ENCODE data around the gene ZC3HAV1L.

ZC3HAV1L gene

GRCh38 chr7:139049936-139050335 is 14.1 kb upstream of the ZC3HAV1L start:
- DNase-seq (ENCODE audit: low spot score), result no peak
- TF ChIP-seq CTCF (IDR thresholded peaks at IDR 0.05; ENCODE audit: extremely low read depth, missing control alignments), result no peak

- TF ChIP-seq CTCF (IDR thresholded peaks at IDR 0.05; ENCODE audit: extremely low read depth, missing control alignments), result no peak
- DNase-seq (ENCODE audit: low spot score), result no peak
Measured at GRCh38 chr7:139049111-139049510, 13.3 kb upstream of the ZC3HAV1L start.

GRCh38 chr7:139047970-139048369 is 12.1 kb upstream of the ZC3HAV1L start:
- no peak for DNase-seq (ENCODE audit: low spot score)
- TF ChIP-seq CTCF (IDR thresholded peaks at IDR 0.05; ENCODE audit: extremely low read depth, missing control alignments), result no peak

- TF ChIP-seq CTCF (IDR thresholded peaks at IDR 0.05; ENCODE audit: extremely low read depth, missing control alignments), result no peak
- DNase-seq (ENCODE audit: low spot score), result no peak
Measured at GRCh38 chr7:139046143-139046542, 10.3 kb upstream of the ZC3HAV1L start.

GRCh38 chr7:139044813-139045794 is 9.3 kb upstream of the ZC3HAV1L start:
- no peak for TF ChIP-seq CTCF (IDR thresholded peaks at IDR 0.05; ENCODE audit: extremely low read depth, missing control alignments)
- no peak for DNase-seq (ENCODE audit: low spot score)

GRCh38 chr7:139043823-139044812 is 8.3 kb upstream of the ZC3HAV1L start:
- DNase-seq (ENCODE audit: low spot score), result no peak
- no peak for TF ChIP-seq CTCF (IDR thresholded peaks at IDR 0.05; ENCODE audit: extremely low read depth, missing control alignments)

Data from GM20000 (cell line).